HG03571 (cell line): Measurements from ENCODE around the gene LCN6.

ENCODE experiments used
- ATAC-seq: cut with Tn5 transposase; IDR thresholded peaks from one replicate; pipeline ENCODE4 v1.9.1; 2021; ENCODE audit not compliant: unreplicated experiment

Gene LCN6

GRCh38 chr9:136726631-136727191, 21.6 kb downstream of the LCN6 start:
- ATAC-seq: no peak

- no peak for ATAC-seq
Measured at GRCh38 chr9:136726118-136726517, 22.2 kb downstream of the LCN6 start.

GRCh38 chr9:136725612-136726011, 22.7 kb downstream of the LCN6 start:
- no peak for ATAC-seq

- ATAC-seq: no peak
Measured at GRCh38 chr9:136724772-136725171, 23.6 kb downstream of the LCN6 start.

- no peak for ATAC-seq
Measured at GRCh38 chr9:136723989-136724388, 24.3 kb downstream of the LCN6 start.

GRCh38 chr9:136723362-136723976, 24.9 kb downstream of the LCN6 start:
- no peak for ATAC-seq

- no peak for ATAC-seq
Measured at GRCh38 chr9:136722969-136723356, 25.4 kb downstream of the LCN6 start.

- ATAC-seq: no peak
Measured at GRCh38 chr9:136722093-136722968, 26.0 kb downstream of the LCN6 start.

GRCh38 chr9:136721339-136722092, 26.8 kb downstream of the LCN6 start:
- no peak for ATAC-seq

- no peak for ATAC-seq
Measured at GRCh38 chr9:136720898-136721338, 27.4 kb downstream of the LCN6 start.

- ATAC-seq: no peak
Measured at GRCh38 chr9:136720251-136720897, 28.0 kb downstream of the LCN6 start.

GRCh38 chr9:136719195-136719880, 29.0 kb downstream of the LCN6 start:
- ATAC-seq: no peak

GRCh38 chr9:136718345-136719194, 29.8 kb downstream of the LCN6 start:
- ATAC-seq: no peak

- no peak for ATAC-seq
Measured at GRCh38 chr9:136717399-136717798, 30.9 kb downstream of the LCN6 start.

- no peak for ATAC-seq
Measured at GRCh38 chr9:136714893-136715274, 33.4 kb downstream of the LCN6 start.

GRCh38 chr9:136714096-136714892, 34.0 kb downstream of the LCN6 start:
- ATAC-seq: no peak

GRCh38 chr9:136713550-136713949, 34.8 kb downstream of the LCN6 start:
- no peak for ATAC-seq

- no peak for ATAC-seq
Measured at GRCh38 chr9:136712690-136713544, 35.4 kb downstream of the LCN6 start.
